H1 (cell line): ENCODE measurements around the gene UFD1. TPM values are rescaled to one million over a fixed set of nuclear protein-coding genes. Genes with fewer than 3 reads are reported as not detected.

Experiments
- CTCF ChIA-PET: fragments of 300-600 bp; sonication (Branson Sonifier 250); formaldehyde crosslinking; loops from one replicate; lab custom pipeline; 2021; ENCODE audit not compliant: partially characterized antibody; lab: Charles Lee
- POLR2A ChIA-PET: fragments of 300-600 bp; sonication (Branson Sonifier 250); formaldehyde crosslinking; loops from one replicate; lab custom pipeline; 2021; ENCODE audit warnings: inconsistent platforms; ENCODE audit not compliant: partially characterized antibody; lab: Charles Lee
- DNase-seq, 2 experiments: peaks; one replicate each; pipeline versions ENCODE4 v3.0.0 to v3.0.0-alpha.2; 2010 to 2022; ENCODE audit warnings: low spot score in 2 of 2, low read depth in 1 of 2, mixed read lengths in 1 of 2
- FAIRE-seq: peaks from 2 replicates; lab custom pipeline; 2011; peaks lifted over from hg19 to GRCh38; lab: Jason Lieb, UNC
- H2AFZ ChIP-seq: 2 replicates; pipeline ENCODE4 v1.8.1; 2012; ENCODE audit warnings: low read length, inconsistent platforms
- H2AK5ac ChIP-seq: 2 replicates; pipeline ENCODE4 v1.6.1; 2013; ENCODE audit warnings: low read depth, low read length
- H2BK120ac ChIP-seq: replicated peaks from 2 replicates; pipeline ENCODE3; 2013; ENCODE audit warnings: low read depth, low read length, inconsistent platforms
- H2BK12ac ChIP-seq: 2 replicates; pipeline ENCODE4 v1.6.1; 2013; ENCODE audit warnings: low read depth, low read length
- H2BK15ac ChIP-seq: 2 replicates; pipeline ENCODE4 v1.6.1; 2013; ENCODE audit warnings: low read length
- H2BK20ac ChIP-seq: 2 replicates; pipeline ENCODE4 v1.6.1; 2013; ENCODE audit warnings: low read length
- H2BK5ac ChIP-seq: 2 replicates; pipeline ENCODE4 v1.6.1; 2013; ENCODE audit warnings: low read depth, low read length
- H3K14ac ChIP-seq: 2 replicates; pipeline ENCODE4 v1.6.1; 2013; ENCODE audit warnings: inconsistent platforms; ENCODE audit not compliant: insufficient read length
- H3K18ac ChIP-seq: 2 replicates; pipeline ENCODE4 v1.6.1; 2013; ENCODE audit warnings: low read length; ENCODE audit errors: extremely low read depth
- H3K23ac ChIP-seq: 2 replicates; pipeline ENCODE4 v1.6.1; 2013; ENCODE audit warnings: inconsistent platforms; ENCODE audit not compliant: insufficient read length
- H3K23me2 ChIP-seq: 2 replicates; pipeline ENCODE4 v1.6.1; 2013; ENCODE audit warnings: low read depth, low read length
- H3K27ac ChIP-seq: 2 replicates; pipeline ENCODE4 v1.6.1; 2011; ENCODE audit warnings: low read depth, low read length, inconsistent platforms
- H3K27me3 ChIP-seq, 4 experiments: replicated peaks in 1 of 4; 1 replicate in 1 of 4; 2 replicates in 3 of 4; pipeline versions ENCODE4 v1.6.1 to v1.8.1; 2011 to 2013; ENCODE audit warnings: low read length in 3 of 4, mild to moderate bottlenecking in 3 of 4, inconsistent platforms in 2 of 4, mixed read lengths in 2 of 4, moderate library complexity in 1 of 4; ENCODE audit not compliant: control insufficient read depth in 3 of 4, insufficient read depth in 3 of 4; ENCODE audit errors: extremely low read depth in 1 of 4
- H3K36me3 ChIP-seq, 4 experiments: 2 replicates each; pipeline versions ENCODE4 v1.6.1 to v1.8.1; 2011 to 2013; ENCODE audit warnings: mild to moderate bottlenecking in 4 of 4, low read length in 3 of 4, moderate library complexity in 2 of 4, control low read depth in 1 of 4, inconsistent platforms in 1 of 4; ENCODE audit not compliant: insufficient read depth in 4 of 4, control insufficient read depth in 2 of 4
- H3K4ac ChIP-seq: replicated peaks from 2 replicates; pipeline ENCODE3; 2013; ENCODE audit warnings: low read length, low read depth, mixed read lengths, inconsistent platforms; ENCODE audit not compliant: insufficient read length
- H3K4me1 ChIP-seq, 4 experiments: replicated peaks in 1 of 4; 1 replicate in 1 of 4; 2 replicates in 3 of 4; pipeline versions ENCODE4 v1.6.1 to v1.8.1; 2011 to 2013; ENCODE audit warnings: low read length in 3 of 4, inconsistent platforms in 2 of 4, mixed read lengths in 1 of 4; ENCODE audit not compliant: insufficient read depth in 4 of 4, control insufficient read depth in 3 of 4
- H3K4me2 ChIP-seq, 2 experiments: 2 replicates each; pipeline versions ENCODE4 v1.6.1 to v1.8.1; 2011 to 2013; ENCODE audit warnings: low read depth in 2 of 2, low read length in 2 of 2, control low read depth in 1 of 2, inconsistent platforms in 1 of 2, mild to moderate bottlenecking in 1 of 2; ENCODE audit not compliant: insufficient read depth in 1 of 2
- H3K4me3 ChIP-seq, 4 experiments: fragments of 200-600, 300-600 bp in 1 of 4; sonication (generic), shearing (Covaris generic), sonication (Bioruptor Twin) in 1 of 4; 2 replicates each; pipeline versions ENCODE4 v1.5.1 to v1.8.1; 2011 to 2016; ENCODE audit warnings: low read length in 4 of 4, low read depth in 3 of 4, control low read depth in 2 of 4, inconsistent platforms in 2 of 4, mild to moderate bottlenecking in 2 of 4, mixed read lengths in 1 of 4, moderate library complexity in 1 of 4; ENCODE audit not compliant: insufficient read depth in 2 of 4; ENCODE audit errors: extremely low read depth in 1 of 4
- H3K56ac ChIP-seq: replicated peaks from 2 replicates; pipeline ENCODE3; 2013; ENCODE audit warnings: low read depth, mild to moderate bottlenecking, mixed read lengths, low read length, inconsistent platforms; ENCODE audit not compliant: insufficient read length
- H3K79me1 ChIP-seq: 2 replicates; pipeline ENCODE4 v1.6.1; 2013; ENCODE audit warnings: low read depth, low read length, control low read depth
- H3K79me2 ChIP-seq, 2 experiments: 2 replicates each; pipeline versions ENCODE4 v1.6.1 to v1.8.1; 2012 to 2013; ENCODE audit warnings: low read length in 2 of 2, mild to moderate bottlenecking in 2 of 2, inconsistent platforms in 1 of 2; ENCODE audit not compliant: insufficient read depth in 2 of 2, control insufficient read depth in 1 of 2
- H3K9ac ChIP-seq, 4 experiments: replicated peaks in 1 of 4; 1 replicate in 1 of 4; 2 replicates in 3 of 4; pipeline versions ENCODE4 v1.6.1 to v1.8.1; 2011 to 2013; ENCODE audit warnings: low read depth in 3 of 4, low read length in 3 of 4, control low read depth in 2 of 4, mild to moderate bottlenecking in 2 of 4, moderate library complexity in 2 of 4, inconsistent platforms in 1 of 4; ENCODE audit errors: extremely low read depth in 1 of 4
- H3K9me3 ChIP-seq, 2 experiments: 2 replicates each; pipeline versions ENCODE4 v1.6.1 to v1.8.1; 2012 to 2013; ENCODE audit warnings: mild to moderate bottlenecking in 2 of 2, moderate library complexity in 2 of 2, control low read depth in 1 of 2, inconsistent platforms in 1 of 2, low read depth in 1 of 2, low read length in 1 of 2, mixed read lengths in 1 of 2; ENCODE audit not compliant: insufficient read depth in 2 of 2
- H4K20me1 ChIP-seq, 2 experiments: replicated peaks in 1 of 2; 2 replicates each; pipeline versions ENCODE3 to v1.8.1; 2011 to 2013; ENCODE audit warnings: inconsistent platforms in 2 of 2, low read length in 2 of 2, mild to moderate bottlenecking in 1 of 2; ENCODE audit not compliant: insufficient read depth in 2 of 2, control insufficient read depth in 1 of 2
- H4K5ac ChIP-seq: 2 replicates; pipeline ENCODE4 v1.6.1; 2013; ENCODE audit warnings: low read length, low read depth, mixed read lengths, inconsistent platforms; ENCODE audit not compliant: insufficient read length
- H4K8ac ChIP-seq: 2 replicates; pipeline ENCODE4 v1.8.0; 2013; ENCODE audit warnings: mild to moderate bottlenecking, moderate library complexity, low read length, inconsistent platforms; ENCODE audit not compliant: insufficient read depth; ENCODE audit errors: extremely low read depth
- H4K91ac ChIP-seq: replicated peaks from 2 replicates; pipeline ENCODE3; 2013; ENCODE audit warnings: low read length, mixed read lengths, inconsistent platforms; ENCODE audit not compliant: insufficient read length
- ASH2L ChIP-seq: fragments of 200-600, 300-600 bp; sonication (generic); IDR thresholded peaks from one replicate; pipeline ENCODE4 v1.7.1; 2017; ENCODE audit warnings: low read length
- RAD21 ChIP-seq, 2 experiments: IDR thresholded peaks in 1 of 2; conservative IDR thresholded peaks in 1 of 2; 2 replicates each; pipeline ENCODE4 v1.6.1; 2011; ENCODE audit warnings: low read depth in 2 of 2, low read length in 2 of 2, improper control_type of control experiment in 1 of 2, inconsistent platforms in 1 of 2, mild to moderate bottlenecking in 1 of 2, moderate library complexity in 1 of 2
- SP1 ChIP-seq: IDR thresholded peaks from 2 replicates; pipeline ENCODE4 v1.6.1; 2011; ENCODE audit warnings: low read depth, low read length
- WGBS, 2 experiments: shearing (Covaris generic) in 1 of 2; methylation state at CpG; one replicate each; pipeline versions ENCODE4 v1.1.6 to v1.1.7; 2013 to 2015; ENCODE audit warnings: low lambda C conversion rate in 2 of 2, mixed read lengths in 2 of 2, inconsistent platforms in 1 of 2, low coverage in 1 of 2, missing lambda C conversion rate in 1 of 2; ENCODE audit not compliant: insufficient replicate concordance in 2 of 2, insufficient coverage in 1 of 2, insufficient read length in 1 of 2; ENCODE audit errors: extremely low coverage in 1 of 2, missing lambda C conversion rate in 1 of 2; 5-methylcytosine and 5-hydroxymethylcytosine counted together
- polyA plus RNA-seq, 7 experiments: library from polyadenylated mRNA; depleted of rRNA in 3 of 7; stranded (reverse) in 5 of 7; unstranded in 2 of 7; fragments of >200 nt in 5 of 7; fragments of 200-250 nt in 2 of 7; gene quantifications; 1 replicate in 5 of 7; 2 replicates in 1 of 7; 4 replicates in 1 of 7; pipeline versions ENCODE4 v1.2.1 to v1.2.3, GENCODE V29; 2011 to 2013; ENCODE audit warnings: missing spikeins in 2 of 7, mixed read lengths in 2 of 7
- total RNA-seq: library from RNA; stranded (reverse); fragmentation: NEBNext Ultra II Directional; extraction: Animal tissue kit (Norgen Biotek cat#: 25700); gene quantifications from 2 replicates; pipeline ENCODE4 v1.2.1, GENCODE V29; 2021

Gene UFD1
- total and polyA plus RNA-seq, 2 of the 8 experiments (the other 6 are each of a cell fraction or from before 2014, with no cell fraction given) = 74.6 to 116 TPM

- Histone ChIP-seq H2AFZ (no peak overlapping the region), H3K9me3 (no peaks in the 10 kb centered on the region), H2BK12ac (no peak overlapping the region), H3K79me1 (no peaks in the 10 kb centered on the region; the same call in 1 of the 2 replicates), H2BK5ac (no peak overlapping the region), H4K20me1 (peaks cover 0 to 7% of the 10 kb centered on the region in 2 experiments), H3K27ac (no peak overlapping the region), H3K23me2 (no peaks in the 10 kb centered on the region), H4K91ac (no peak overlapping the region), H4K5ac (no peak overlapping the region), H2BK120ac (no peak overlapping the region), H3K36me3 (peaks cover 11 to 49% (median 25%) of the 10 kb centered on the region in 4 experiments), H3K14ac (no peak overlapping the region), H4K8ac (no peak overlapping the region), H2BK15ac (no peak overlapping the region), H2BK20ac (no peak overlapping the region), H3K4ac (no peak overlapping the region), H2AK5ac (no peak overlapping the region), H3K79me2 (no peaks in the 10 kb centered on the region), H3K4me1 (no peaks in the 10 kb centered on the region), H3K27me3 (no peaks in the 10 kb centered on the region), H3K9ac (no peak overlapping the region), H3K56ac (no peak overlapping the region), H3K4me2 (no peak overlapping the region), H3K4me3 (no peak overlapping the region), H3K23ac (no peak overlapping the region), H3K18ac (no peak overlapping the region)
- ChIA-PET CTCF (interaction anchor here (0.7 to 1.6 kb wide), 7 partner anchors 11 to 141 kb away, joined by 3 to 17 read pairs (median 4); no protein-coding TSS in a partner anchor), POLR2A (interaction anchor here (0.8 to 1.0 kb wide), 3 partner anchors 9 to 37 kb away, joined by 3 read pairs; no protein-coding TSS in a partner anchor)
- 89% methylated on average over 5 of the region's 5 CpGs; no CpG with 5 or more reads in 1 of the 2 experiments for WGBS, 2 experiments
- FAIRE-seq (no peak), DNase-seq (no peak)
- TF ChIP-seq RAD21 (IDR thresholded peaks at IDR 0.05 in 1 of 2, conservative IDR thresholded peaks at IDR 0.05 in 1 of 2; ENCODE audit: low read depth in 2 of 2, low read length in 2 of 2) (peak; percentile 40 to 49; a peak in 2 of 4 replicates), SP1 (no peak), ASH2L (no peak)
Observed at GRCh38 chr22:19495562-19496323, 16.8 kb upstream of the UFD1 start.
